ENCODE data around the gene HSPB6.

Gene HSPB6

GRCh38 chr19:35764432-35765315 lies 7.8 kb upstream of the HSPB6 start:
- DNase-seq (ENCODE audit: extremely low read depth, insufficient read length), result no peak
- Histone ChIP-seq H3K36me3 (ENCODE audit: control insufficient read depth, insufficient read depth, low read length) (peaks cover 18% of the 10 kb centered on the region), H3K27me3 (replicated peaks; ENCODE audit: control insufficient read depth, insufficient read depth, low read length) (no peaks in the 10 kb centered on the region), H3K4me3 (replicated peaks; ENCODE audit: low read depth, low read length) (no peak overlapping the region)
- no peak for TF ChIP-seq CTCF (IDR thresholded peaks at IDR 0.05; ENCODE audit: insufficient read depth, low read length, poor library complexity, severe bottlenecking)

- DNase-seq (ENCODE audit: extremely low read depth, insufficient read length), result no peak
- no peaks in the 10 kb centered on the region for H3K27me3 ChIP-seq (replicated peaks; ENCODE audit: control insufficient read depth, insufficient read depth, low read length)
- TF ChIP-seq CTCF (IDR thresholded peaks at IDR 0.05; ENCODE audit: insufficient read depth, low read length, poor library complexity, severe bottlenecking), result no peak
- peaks cover 14% of the 10 kb centered on the region for H3K36me3 ChIP-seq (ENCODE audit: control insufficient read depth, insufficient read depth, low read length)
- no peak overlapping the region for H3K4me3 ChIP-seq (replicated peaks; ENCODE audit: low read depth, low read length)
Measured at GRCh38 chr19:35760711-35761349, 4.0 kb upstream of the HSPB6 start.

- no peak for TF ChIP-seq CTCF (IDR thresholded peaks at IDR 0.05; ENCODE audit: insufficient read depth, low read length, poor library complexity, severe bottlenecking)
- Histone ChIP-seq H3K4me3 (replicated peaks; ENCODE audit: low read depth, low read length) (no peak overlapping the region), H3K27me3 (replicated peaks; ENCODE audit: control insufficient read depth, insufficient read depth, low read length) (no peaks in the 10 kb centered on the region), H3K36me3 (ENCODE audit: control insufficient read depth, insufficient read depth, low read length) (peaks cover 12% of the 10 kb centered on the region)
- DNase-seq (ENCODE audit: extremely low read depth, insufficient read length), result no peak
Measured at GRCh38 chr19:35759697-35760096, 2.9 kb upstream of the HSPB6 start.

- peaks cover 19% of the 10 kb centered on the region for H3K36me3 ChIP-seq (ENCODE audit: control insufficient read depth, insufficient read depth, low read length)
Measured at GRCh38 chr19:35757749-35758608, 1.1 kb upstream of the HSPB6 start, which contains the start of gene PROSER3. TSS of gene PROSER3 (plus strand) at chr19:35758176. CDS start at chr19:35758216, 40 bp downstream.

More at GRCh38 chr19:35757749-35758608, 1.1 kb upstream of the HSPB6 start, which contains the start of gene PROSER3:
- Histone ChIP-seq H3K4me3 (replicated peaks; ENCODE audit: low read depth, low read length) (peak within 1 kb of the TSS; percentile 81), H3K27me3 (replicated peaks; ENCODE audit: control insufficient read depth, insufficient read depth, low read length) (no peaks in the 10 kb centered on the region)
- DNase-seq (ENCODE audit: extremely low read depth, insufficient read length), result peak; percentile 99
- no peak for TF ChIP-seq CTCF (IDR thresholded peaks at IDR 0.05; ENCODE audit: insufficient read depth, low read length, poor library complexity, severe bottlenecking)
